Muscle of leg (tissue), 11 donors: ENCODE measurements around the gene PLVAP. TPM values are rescaled to one million over a fixed set of nuclear protein-coding genes. Genes with fewer than 3 reads are reported as not detected.

ENCODE experiments used
- DNase-seq: peaks from one replicate; pipeline ENCODE4 v3.0.0; 2013
- H3K27ac ChIP-seq: one replicate; pipeline ENCODE4 v1.5.1; 2013; ENCODE audit warnings: mild to moderate bottlenecking, low read length, control low read depth
- H3K27me3 ChIP-seq: one replicate; pipeline ENCODE4 v1.6.1; 2013; ENCODE audit warnings: low read length; ENCODE audit not compliant: control insufficient read depth, insufficient read depth
- H3K36me3 ChIP-seq: one replicate; pipeline ENCODE4 v1.6.1; 2013; ENCODE audit warnings: low read length; ENCODE audit not compliant: control insufficient read depth, insufficient read depth
- H3K4me1 ChIP-seq: one replicate; pipeline ENCODE4 v1.6.1; 2013; ENCODE audit warnings: low read length; ENCODE audit not compliant: control insufficient read depth, insufficient read depth
- H3K4me3 ChIP-seq: one replicate; pipeline ENCODE4 v1.5.1; 2013; ENCODE audit warnings: low read length, control low read depth
- H3K9me3 ChIP-seq: replicated peaks from 2 replicates; pipeline ENCODE4 v1.6.1; 2013; ENCODE audit warnings: low read depth, low read length; ENCODE audit not compliant: control insufficient read depth
- whole genome bisulfite sequencing: methylation state at CpG from one replicate; pipeline ENCODE4 v1.1.5; 2013; ENCODE audit warnings: missing lambda C conversion rate; ENCODE audit not compliant: insufficient coverage; 5-methylcytosine and 5-hydroxymethylcytosine counted together
- polyA plus RNA-seq, 8 donors: library from polyadenylated mRNA; unstranded; fragments of 120-200 nt; gene quantifications; one replicate each; pipeline versions ENCODE4 v1.2.1 to v1.2.3, GENCODE V29; 2013; ENCODE audit warnings: inconsistent platforms in 1 of 8, low replicate concordance in 1 of 8; ENCODE audit not compliant: insufficient read length in 8 of 8, insufficient read depth in 1 of 8
- total RNA-seq: library from RNA; stranded (reverse); fragments of 120-200 nt; gene quantifications from one replicate; pipeline ENCODE4 v1.2.4, GENCODE V29; 2013

PLVAP gene
- total and polyA plus RNA-seq, 9 donors = 23.1 to 70.0 (median 61.7) TPM

DNA sequence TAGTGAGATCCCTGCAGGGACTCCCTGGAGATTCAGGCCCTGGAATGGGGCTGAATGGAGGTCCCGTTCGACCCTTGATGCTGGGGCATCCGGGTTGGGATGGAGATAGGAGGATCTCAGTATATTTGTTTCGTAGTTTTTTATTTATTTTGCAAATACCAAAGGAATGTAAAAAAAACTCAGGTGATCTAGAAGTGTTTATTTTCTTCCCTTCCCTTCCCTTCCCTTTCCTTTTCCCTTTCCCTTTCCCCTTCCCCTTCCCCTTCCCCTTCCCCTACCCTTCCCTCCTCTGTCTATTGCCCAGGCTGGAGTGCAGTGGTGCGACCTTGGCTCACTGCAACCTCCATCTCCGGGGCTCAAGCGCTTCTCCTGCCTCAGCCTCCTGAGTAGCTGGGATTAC is 35.3 kb downstream of the PLVAP start:
- H3K9me3 ChIP-seq = no peaks in the 10 kb centered on the region
- no peaks in the 10 kb centered on the region for H3K27me3 ChIP-seq
- no peak overlapping the region for H3K4me3 ChIP-seq
- no peak for DNase-seq
- no peak overlapping the region for H3K27ac ChIP-seq
- H3K4me1 ChIP-seq = peaks cover 19% of the 10 kb centered on the region
- peaks cover 13% of the 10 kb centered on the region for H3K36me3 ChIP-seq
- 80% methylated on average over 3 of the region's 7 CpGs for WGBS

- H3K4me1 ChIP-seq = peaks cover 20% of the 10 kb centered on the region
- H3K36me3 ChIP-seq = peaks cover 13% of the 10 kb centered on the region
- DNase-seq = no peak
- H3K27me3 ChIP-seq = no peaks in the 10 kb centered on the region
- 89% methylated on average over 15 of the region's 15 CpGs for WGBS
- no peak overlapping the region for H3K27ac ChIP-seq
- H3K4me3 ChIP-seq = no peak overlapping the region
- no peaks in the 10 kb centered on the region for H3K9me3 ChIP-seq
Measured at GRCh38 chr19:17341386-17341785, 35.8 kb downstream of the PLVAP start.

DNA sequence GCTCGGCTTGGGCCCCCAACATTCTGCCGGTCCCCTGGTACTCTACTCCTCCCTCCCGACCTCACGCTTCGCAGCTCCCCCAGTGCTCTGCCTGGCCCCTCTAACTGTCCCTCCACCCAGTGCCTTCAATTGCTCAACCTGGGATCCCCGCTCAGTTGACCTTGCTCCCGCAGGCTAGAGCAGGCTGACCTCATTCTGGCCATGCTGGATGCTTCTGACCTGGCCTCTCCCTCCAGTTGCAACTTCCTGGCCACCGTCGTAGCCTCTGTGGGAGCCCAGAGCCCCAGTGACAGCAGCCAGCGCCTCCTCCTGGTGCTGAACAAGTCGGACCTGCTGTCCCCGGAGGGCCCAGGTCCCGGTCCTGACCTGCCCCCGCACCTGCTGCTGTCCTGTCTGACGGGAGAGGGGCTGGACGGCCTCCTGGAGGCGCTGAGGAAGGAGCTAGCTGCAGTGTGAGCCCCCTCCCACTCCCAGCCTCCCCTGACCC is 36.2 kb downstream of the PLVAP start:
- H3K9me3 ChIP-seq = no peaks in the 10 kb centered on the region
- DNase-seq = no peak
- H3K36me3 ChIP-seq = peaks cover 13% of the 10 kb centered on the region
- no peak overlapping the region for H3K4me3 ChIP-seq
- WGBS = 55% methylated on average over 15 of the region's 17 CpGs
- H3K27me3 ChIP-seq = no peaks in the 10 kb centered on the region
- no peak overlapping the region for H3K27ac ChIP-seq
- H3K4me1 ChIP-seq = peaks cover 18% of the 10 kb centered on the region

- DNase-seq = no peak
- WGBS = 40% methylated on average over 21 of the region's 21 CpGs
Measured at GRCh38 chr19:17340302-17340870, 36.8 kb downstream of the PLVAP start.

GRCh38 chr19:17339088-17339741 is 37.9 kb downstream of the PLVAP start:
- peaks cover 30% of the 10 kb centered on the region for H3K4me1 ChIP-seq
- no peak overlapping the region for H3K27ac ChIP-seq
- no peaks in the 10 kb centered on the region for H3K27me3 ChIP-seq
- no peak overlapping the region for H3K4me3 ChIP-seq
- no peaks in the 10 kb centered on the region for H3K9me3 ChIP-seq
- H3K36me3 ChIP-seq = peaks cover 13% of the 10 kb centered on the region
- 84% methylated on average over 16 of the region's 34 CpGs for whole genome bisulfite sequencing
- DNase-seq = no peak

More at GRCh38 chr19:17340302-17340870, 36.8 kb downstream of the PLVAP start:
- H3K36me3 ChIP-seq = peaks cover 13% of the 10 kb centered on the region
- no peaks in the 10 kb centered on the region for H3K27me3 ChIP-seq
- no peak overlapping the region for H3K27ac ChIP-seq
- no peaks in the 10 kb centered on the region for H3K9me3 ChIP-seq
- no peak overlapping the region for H3K4me3 ChIP-seq
- peaks cover 23% of the 10 kb centered on the region for H3K4me1 ChIP-seq

- Histone ChIP-seq H3K27me3 (no peaks in the 10 kb centered on the region), H3K9me3 (no peaks in the 10 kb centered on the region), H3K27ac (no peak overlapping the region), H3K4me1 (peaks cover 35% of the 10 kb centered on the region), H3K36me3 (peaks cover 13% of the 10 kb centered on the region), H3K4me3 (peak overlapping the region; percentile 73)
- WGBS = 79% methylated on average over 11 of the region's 30 CpGs
- DNase-seq = no peak
Measured at GRCh38 chr19:17338433-17339078, 38.6 kb downstream of the PLVAP start.

- Histone ChIP-seq H3K27ac (peak overlapping the region; percentile 67), H3K27me3 (no peaks in the 10 kb centered on the region), H3K9me3 (no peaks in the 10 kb centered on the region), H3K4me3 (peak overlapping the region; percentile 73), H3K36me3 (peaks cover 16% of the 10 kb centered on the region), H3K4me1 (peaks cover 35% of the 10 kb centered on the region)
- 5% methylated on average over 50 of the region's 50 CpGs for WGBS
- no peak for DNase-seq
Measured at GRCh38 chr19:17337675-17338432, 39.3 kb downstream of the PLVAP start.

DNA sequence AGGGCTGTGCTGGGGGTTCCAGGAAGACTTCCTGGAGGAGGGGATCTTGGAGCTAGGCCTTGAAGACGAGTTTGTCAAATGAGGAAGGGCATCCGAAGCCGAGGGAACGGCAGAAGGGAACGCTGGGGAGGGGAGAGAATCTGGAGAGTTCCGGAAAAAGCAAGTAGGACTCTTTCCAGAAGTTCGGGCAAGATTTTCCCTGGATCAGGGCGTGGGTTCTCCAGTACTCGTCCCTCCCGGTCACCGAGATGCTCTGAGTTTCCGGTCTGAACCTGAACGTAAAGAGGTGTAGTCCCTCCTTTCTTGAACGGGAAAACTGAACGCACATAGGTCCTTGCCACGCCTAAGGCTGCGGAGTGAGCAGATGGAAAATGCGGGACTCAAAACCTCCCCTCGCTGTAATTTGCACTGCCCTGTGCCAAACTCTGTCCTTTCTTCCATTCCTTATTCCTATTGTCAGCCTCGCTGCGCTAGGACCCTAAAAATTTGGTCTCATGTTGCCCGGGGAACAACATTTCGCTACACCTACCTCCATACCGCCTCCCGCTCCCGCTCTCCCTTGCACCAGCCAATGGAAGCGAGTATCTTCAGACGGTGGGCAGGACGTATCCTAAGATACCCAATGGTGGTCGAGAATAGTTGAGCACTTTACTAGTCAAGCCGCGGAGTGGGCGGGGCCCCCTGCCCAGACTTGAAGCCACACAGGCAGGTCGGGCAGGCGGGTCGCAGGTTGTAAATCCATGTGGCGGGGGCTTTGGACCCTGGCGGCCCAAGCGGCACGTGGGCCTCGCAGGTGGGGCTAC is 40.1 kb downstream of the PLVAP start, which contains the start of gene GTPBP3:
TSS of gene GTPBP3 (plus strand) at position 682 of the 803 bp plus-strand sequence. CDS start at position 741, 59 bp downstream.
- H3K9me3 ChIP-seq = no peaks in the 10 kb centered on the region
- H3K36me3 ChIP-seq = peaks cover 20% of the 10 kb centered on the region
- peak within 1 kb of the TSS; percentile 99 for H3K27ac ChIP-seq
- peaks cover 35% of the 10 kb centered on the region for H3K4me1 ChIP-seq
- under 1% methylated on average over 38 of the region's 41 CpGs for WGBS
- DNase-seq = peak; percentile 100
- no peaks in the 10 kb centered on the region for H3K27me3 ChIP-seq
- H3K4me3 ChIP-seq = peak within 1 kb of the TSS; percentile 73

- DNase-seq = no peak
- 76% methylated on average over 4 of the region's 10 CpGs for WGBS
- Histone ChIP-seq H3K9me3 (no peaks in the 10 kb centered on the region), H3K4me1 (peaks cover 35% of the 10 kb centered on the region), H3K27ac (no peak overlapping the region), H3K4me3 (no peak overlapping the region), H3K36me3 (peaks cover 18% of the 10 kb centered on the region), H3K27me3 (peaks cover 5% of the 10 kb centered on the region)
Measured at GRCh38 chr19:17335575-17335974, 41.6 kb downstream of the PLVAP start.
